ENCODE measurements around the gene ATP5MG. TPM values are rescaled to one million over a fixed set of nuclear protein-coding genes. Genes with fewer than 3 reads are reported as not detected.
A peak's percentile ranks its signal among the peaks of the same experiment; 100 is the strongest.

The ATP5MG gene
- total RNA-seq, 2 donors from 2014 or later, result 214 to 283 TPM

DNA sequence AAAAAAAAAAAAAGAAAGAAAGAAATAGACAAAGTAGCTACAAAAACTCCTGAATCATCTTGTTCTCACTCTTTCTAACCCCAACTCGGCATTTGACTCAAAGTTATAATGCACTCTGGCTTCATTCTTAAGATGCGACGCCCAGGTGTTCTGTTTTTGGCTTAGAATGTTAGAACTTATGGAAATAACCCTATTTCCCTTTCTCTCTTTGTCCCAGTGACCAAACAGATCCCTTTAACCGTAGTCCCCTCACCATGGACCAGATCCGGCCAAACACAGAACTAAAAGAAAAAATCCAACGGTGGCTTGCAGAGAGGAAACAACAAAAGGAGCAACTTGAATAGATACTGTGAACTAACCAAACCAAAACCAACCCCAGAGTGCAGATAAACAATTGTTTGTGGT, 5.3 kb upstream of the ATP5MG start:
- Histone ChIP-seq H3K27ac (ENCODE audit: low read depth, low read length) (no peak overlapping the region), H3K9ac (ENCODE audit: extremely low read depth, low read length, poor library complexity, severe bottlenecking) (no peak overlapping the region)

DNA sequence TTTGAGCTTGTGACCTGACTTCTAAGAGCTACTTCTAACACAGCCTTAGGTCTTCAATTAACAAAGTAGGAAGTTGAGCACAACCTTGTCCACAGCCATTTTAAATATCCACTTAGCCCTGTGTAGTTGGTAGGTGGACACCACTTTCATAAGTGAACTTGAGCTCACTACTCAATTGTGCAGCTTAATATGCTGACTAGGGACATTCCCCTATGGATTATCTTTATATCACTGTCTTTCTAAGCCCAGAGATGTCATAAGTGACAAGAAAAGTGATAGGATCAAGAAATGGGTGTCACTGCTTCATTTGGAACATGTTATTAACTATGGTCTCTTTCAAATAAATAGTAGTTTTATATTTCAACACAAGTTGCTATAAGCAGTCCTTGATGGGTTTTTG, 4.0 kb upstream of the ATP5MG start:
- no peak overlapping the region for H3K9ac ChIP-seq (ENCODE audit: extremely low read depth, low read length, poor library complexity, severe bottlenecking)
- H3K27me3 Mint-ChIP-seq (ENCODE audit: insufficient read depth), result no peaks in the 10 kb centered on the region
- TF ChIP-seq, protein P1, sequence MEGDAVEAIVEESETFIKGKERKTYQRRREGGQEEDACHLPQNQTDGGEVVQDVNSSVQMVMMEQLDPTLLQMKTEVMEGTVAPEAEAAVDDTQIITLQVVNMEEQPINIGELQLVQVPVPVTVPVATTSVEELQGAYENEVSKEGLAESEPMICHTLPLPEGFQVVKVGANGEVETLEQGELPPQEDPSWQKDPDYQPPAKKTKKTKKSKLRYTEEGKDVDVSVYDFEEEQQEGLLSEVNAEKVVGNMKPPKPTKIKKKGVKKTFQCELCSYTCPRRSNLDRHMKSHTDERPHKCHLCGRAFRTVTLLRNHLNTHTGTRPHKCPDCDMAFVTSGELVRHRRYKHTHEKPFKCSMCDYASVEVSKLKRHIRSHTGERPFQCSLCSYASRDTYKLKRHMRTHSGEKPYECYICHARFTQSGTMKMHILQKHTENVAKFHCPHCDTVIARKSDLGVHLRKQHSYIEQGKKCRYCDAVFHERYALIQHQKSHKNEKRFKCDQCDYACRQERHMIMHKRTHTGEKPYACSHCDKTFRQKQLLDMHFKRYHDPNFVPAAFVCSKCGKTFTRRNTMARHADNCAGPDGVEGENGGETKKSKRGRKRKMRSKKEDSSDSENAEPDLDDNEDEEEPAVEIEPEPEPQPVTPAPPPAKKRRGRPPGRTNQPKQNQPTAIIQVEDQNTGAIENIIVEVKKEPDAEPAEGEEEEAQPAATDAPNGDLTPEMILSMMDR (conservative IDR thresholded peaks at IDR 0.05), result no peak
- no peaks in the 10 kb centered on the region for H3K27me3 ChIP-seq (ENCODE audit: control insufficient read depth, insufficient read depth, low read length, poor library complexity, severe bottlenecking)
- H3K9me3 Mint-ChIP-seq, result no peaks in the 10 kb centered on the region
- no peak overlapping the region for H3K27ac ChIP-seq (ENCODE audit: low read depth, low read length)
- H3K4me1 ChIP-seq (ENCODE audit: control insufficient read depth, insufficient read depth, low read length), result no peaks in the 10 kb centered on the region
- DNase-seq, result no peak
- H3K4me1 Mint-ChIP-seq, result peaks cover 16% of the 10 kb centered on the region
- no peak overlapping the region for H3K4me3 Mint-ChIP-seq
- no peaks in the 10 kb centered on the region for H3K9me3 ChIP-seq (ENCODE audit: control insufficient read depth, low read length)
- H3K27ac Mint-ChIP-seq, result no peak overlapping the region
- H3K36me3 Mint-ChIP-seq (ENCODE audit: low read depth), result peaks cover 26% of the 10 kb centered on the region
- no peak overlapping the region for H3K4me3 ChIP-seq (ENCODE audit: low read length)
- peaks cover 46% of the 10 kb centered on the region for H3K36me3 ChIP-seq (ENCODE audit: control insufficient read depth, insufficient read depth, low read length)

More for the DNA sequence above, 5.3 kb upstream of the ATP5MG start:
- DNase-seq, result no peak
- Mint-ChIP-seq H3K27me3 (ENCODE audit: insufficient read depth) (no peaks in the 10 kb centered on the region), H3K4me1 (peaks cover 11% of the 10 kb centered on the region), H3K4me3 (no peak overlapping the region), H3K9me3 (no peaks in the 10 kb centered on the region), H3K36me3 (ENCODE audit: low read depth) (peaks cover 31% of the 10 kb centered on the region), H3K27ac (no peak overlapping the region)
- TF ChIP-seq, protein P1 (conservative IDR thresholded peaks at IDR 0.05), result no peak
- H3K9me3 ChIP-seq (ENCODE audit: control insufficient read depth, low read length), result no peaks in the 10 kb centered on the region
- no peak overlapping the region for H3K4me3 ChIP-seq (ENCODE audit: low read length)
- 92 to 95% methylated on average over 6 of the region's 6 CpGs for WGBS, 2 experiments (ENCODE audit: insufficient coverage in 1 of 2, insufficient read length in 1 of 2)
- no peaks in the 10 kb centered on the region for H3K4me1 ChIP-seq (ENCODE audit: control insufficient read depth, insufficient read depth, low read length)
- peaks cover 55% of the 10 kb centered on the region for H3K36me3 ChIP-seq (ENCODE audit: control insufficient read depth, insufficient read depth, low read length)
- no peaks in the 10 kb centered on the region for H3K27me3 ChIP-seq (ENCODE audit: control insufficient read depth, insufficient read depth, low read length, poor library complexity, severe bottlenecking)

DNA sequence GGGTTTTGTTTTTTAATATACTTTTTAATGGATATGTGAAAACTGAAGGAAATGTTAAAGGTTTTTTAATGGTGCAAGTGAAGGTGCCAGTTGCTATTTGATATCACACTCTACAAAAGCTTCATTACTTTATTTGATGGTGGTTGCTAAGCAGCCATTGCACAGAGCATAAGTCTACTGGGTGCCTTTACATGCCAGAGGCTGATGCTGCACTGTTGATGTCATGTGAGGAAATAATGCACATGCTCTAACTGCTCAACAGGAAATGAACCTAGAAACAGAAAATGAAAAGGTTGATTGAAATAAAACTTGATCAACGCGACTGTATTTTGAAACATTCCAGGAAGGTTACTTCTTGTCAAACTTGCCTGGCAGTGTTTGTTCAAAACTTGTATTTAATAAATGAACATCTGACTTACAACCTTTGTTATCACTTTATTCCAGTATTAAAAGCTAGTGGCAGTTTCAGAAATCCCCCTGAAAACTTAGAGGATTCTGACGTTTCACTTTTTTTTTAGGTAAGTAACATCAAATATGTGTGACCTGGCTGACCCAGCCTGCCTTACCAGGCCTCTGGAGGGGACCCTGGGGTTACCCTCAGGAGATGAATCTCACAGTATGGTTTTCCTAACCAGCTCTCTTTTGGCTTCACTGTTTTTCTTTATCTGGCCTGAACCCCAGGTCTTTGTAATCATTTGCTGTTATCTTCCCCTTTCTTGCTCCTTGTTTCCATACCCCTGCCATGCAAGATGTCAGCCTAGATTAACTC, 2.4 kb upstream of the ATP5MG start:
- Mint-ChIP-seq H3K4me3 (no peak overlapping the region), H3K27ac (peak overlapping the region; percentile 99), H3K27me3 (ENCODE audit: insufficient read depth) (no peaks in the 10 kb centered on the region), H3K36me3 (ENCODE audit: low read depth) (peaks cover 15% of the 10 kb centered on the region), H3K9me3 (no peaks in the 10 kb centered on the region), H3K4me1 (peaks cover 22% of the 10 kb centered on the region)
- Histone ChIP-seq H3K4me3 (ENCODE audit: low read length) (no peak overlapping the region), H3K9me3 (ENCODE audit: control insufficient read depth, low read length) (no peaks in the 10 kb centered on the region), H3K4me1 (ENCODE audit: control insufficient read depth, insufficient read depth, low read length) (no peaks in the 10 kb centered on the region), H3K27me3 (ENCODE audit: control insufficient read depth, insufficient read depth, low read length, poor library complexity, severe bottlenecking) (no peaks in the 10 kb centered on the region), H3K9ac (ENCODE audit: extremely low read depth, low read length, poor library complexity, severe bottlenecking) (peak overlapping the region; percentile 24), H3K27ac (ENCODE audit: low read depth, low read length) (no peak overlapping the region), H3K36me3 (ENCODE audit: control insufficient read depth, insufficient read depth, low read length) (peaks cover 32% of the 10 kb centered on the region)
- TF ChIP-seq, protein P1 (conservative IDR thresholded peaks at IDR 0.05), result no peak
- no peak for DNase-seq
- WGBS, 2 experiments (ENCODE audit: insufficient coverage in 1 of 2, insufficient read length in 1 of 2), result 92 to 96% methylated on average over 3 of the region's 3 CpGs
